Panc1 (cell line): ENCODE results near the gene HOXA7. TPM values are rescaled to one million over a fixed set of nuclear protein-coding genes. Genes with fewer than 3 reads are reported as not detected.

Experiments
- ATAC-seq: fragments of 200-7000 bp; cut with Tn5 transposase; 2 replicates; pipeline ENCODE4 v1.9.1; 2020; ENCODE audit warnings: mild to moderate bottlenecking, moderate library complexity
- BruUV-seq: library from RNA; stranded (reverse); fragments of 400-500 nt; replicated peaks from 2 replicates; lab custom pipeline; 2021; lab: Mats Ljungman, UMichigan
- CTCF ChIA-PET: fragments of 300-600 bp; sonication (Branson Sonifier 250); formaldehyde crosslinking; loops from one replicate; lab custom pipeline; 2022; ENCODE audit warnings: antibody characterized with exemption; lab: Charles Lee
- POLR2A ChIA-PET: fragments of 300-600 bp; sonication (Branson Sonifier 250); formaldehyde crosslinking; loops from one replicate; lab custom pipeline; 2022; ENCODE audit warnings: antibody characterized with exemption; lab: Charles Lee
- DNase-seq: peaks from one replicate; pipeline ENCODE4 v3.0.0-alpha.2; 2010; ENCODE audit warnings: low read depth, low spot score
- H3K27ac ChIP-seq: 2 replicates; pipeline ENCODE4 v1.5.1; 2011; ENCODE audit warnings: mild to moderate bottlenecking, low read length, inconsistent platforms
- H3K27me3 ChIP-seq: fragments of 200-500 bp; sonication (Bioruptor generic); 2 replicates; pipeline ENCODE4 v1.6.0; 2014; ENCODE audit warnings: low read length, inconsistent platforms; ENCODE audit not compliant: control insufficient read depth, insufficient read depth
- H3K36me3 ChIP-seq: fragments of 200-500 bp; sonication (Bioruptor generic); 2 replicates; pipeline ENCODE4 v1.5.1; 2014; ENCODE audit warnings: inconsistent platforms, mild to moderate bottlenecking, low read length, moderate library complexity; ENCODE audit not compliant: control insufficient read depth, insufficient read depth
- H3K4me1 ChIP-seq: 2 replicates; pipeline ENCODE4 v1.5.1; 2011; ENCODE audit warnings: inconsistent platforms, mild to moderate bottlenecking, low read length, moderate library complexity; ENCODE audit not compliant: control insufficient read depth, insufficient read depth
- H3K4me3 ChIP-seq, 2 experiments: 2 replicates each; pipeline ENCODE4 v1.5.1; 2011 to 2012; ENCODE audit warnings: low read depth in 2 of 2, low read length in 2 of 2, mild to moderate bottlenecking in 2 of 2, inconsistent platforms in 1 of 2, moderate library complexity in 1 of 2
- H3K9me3 ChIP-seq: fragments of 200-500 bp; sonication (Bioruptor generic); 2 replicates; pipeline ENCODE4 v1.5.1; 2014; ENCODE audit warnings: low read depth, mild to moderate bottlenecking, inconsistent platforms, low read length, moderate library complexity; ENCODE audit not compliant: control insufficient read depth, insufficient read depth
- POLR2AphosphoS5 ChIP-seq: IDR thresholded peaks from 2 replicates; pipeline ENCODE4 v1.6.1; 2012; ENCODE audit warnings: mild to moderate bottlenecking, low read depth, low read length, moderate library complexity
- SIN3A ChIP-seq: IDR thresholded peaks from 2 replicates; pipeline ENCODE4 v1.6.1; 2012; ENCODE audit warnings: low read depth, mild to moderate bottlenecking, low read length, moderate library complexity, borderline replicate concordance; ENCODE audit not compliant: insufficient read depth
- TCF7L2 ChIP-seq: IDR thresholded peaks from 2 replicates; pipeline ENCODE4 v1.6.1; 2011; ENCODE audit warnings: mild to moderate bottlenecking, low read depth, low read length, inconsistent platforms
- in situ Hi-C: cut with HindIII; loops from 2 replicates; pipeline ENCODE4 v1.10.0; 2016; ENCODE audit warnings: low sequenced_read_pairs, low pct_unique_long_range_greater_than_20kb
- intact Hi-C: fragments of 100-400 bp; cut with micrococcal nuclease; formaldehyde crosslinking; loops from one replicate; pipeline ENCODE4 v1.10.0; 2022; ENCODE audit not compliant: unreplicated experiment
- total RNA-seq: library from RNA; stranded (reverse); gene quantifications from one replicate; pipeline ENCODE4 v1.2.1, GENCODE V29; 2021; ENCODE audit not compliant: unreplicated experiment
- TF ChIP-seq, protein P1 (sequence below), 2 experiments: IDR thresholded peaks; 2 replicates each; pipeline ENCODE4 v1.6.1; 2011 to 2012; ENCODE audit warnings: low read depth in 2 of 2, control low read depth in 1 of 2, low read length in 1 of 2, mild to moderate bottlenecking in 1 of 2, moderate library complexity in 1 of 2; ENCODE audit not compliant: insufficient read depth in 1 of 2
- TF ChIP-seq, protein P2 (sequence below): fragments of 450-650 bp; IDR thresholded peaks from 2 replicates; pipeline ENCODE4 v1.5.1; 2017; ENCODE audit warnings: mild to moderate bottlenecking

The HOXA7 gene
- total RNA-seq, 1 experiment from 2014 or later, result not detected

DNA sequence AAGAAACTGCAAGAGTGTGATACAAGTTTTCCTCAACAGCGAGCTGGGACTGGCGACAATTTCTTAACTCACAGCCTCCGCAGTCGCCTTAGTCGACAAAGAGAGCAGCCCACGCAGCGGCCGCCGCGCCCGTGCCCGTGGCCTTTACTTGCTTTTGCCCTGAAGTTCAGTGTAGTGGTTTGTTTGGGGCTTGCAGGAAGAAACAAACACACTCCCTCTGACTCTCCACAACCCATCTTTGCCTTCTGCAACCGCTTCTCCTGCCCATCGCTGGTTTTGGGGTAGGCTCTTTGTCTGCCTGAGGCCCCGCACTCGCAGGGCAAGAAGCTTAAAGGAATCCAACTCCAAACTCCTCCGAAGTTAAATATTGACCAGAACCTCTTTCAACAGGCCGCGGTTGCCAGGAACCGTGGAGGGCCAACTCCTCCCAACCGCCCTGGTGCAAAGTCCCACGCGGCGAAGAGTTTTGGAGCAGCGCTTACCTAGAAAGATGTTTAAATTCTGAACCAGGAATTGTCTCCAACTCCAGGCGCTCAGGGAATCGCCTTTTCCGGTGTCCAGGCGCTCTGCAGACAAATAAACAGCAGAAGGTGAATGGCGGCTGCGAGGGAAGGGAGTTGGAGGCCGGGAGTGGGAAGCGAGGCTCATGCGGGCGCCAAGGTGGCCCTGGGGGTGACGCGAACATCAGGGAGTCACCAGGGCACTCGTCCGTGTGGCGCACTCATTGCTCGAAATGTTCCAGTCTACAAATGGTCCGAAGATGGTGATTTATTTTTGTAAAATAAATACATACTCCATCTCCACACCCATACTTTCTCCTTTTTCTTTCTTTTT, 34.2 kb downstream of the HOXA7 start:
- peak overlapping the region; percentile 99 for H3K27ac ChIP-seq
- BruUV-seq, result no TSS peak

DNA sequence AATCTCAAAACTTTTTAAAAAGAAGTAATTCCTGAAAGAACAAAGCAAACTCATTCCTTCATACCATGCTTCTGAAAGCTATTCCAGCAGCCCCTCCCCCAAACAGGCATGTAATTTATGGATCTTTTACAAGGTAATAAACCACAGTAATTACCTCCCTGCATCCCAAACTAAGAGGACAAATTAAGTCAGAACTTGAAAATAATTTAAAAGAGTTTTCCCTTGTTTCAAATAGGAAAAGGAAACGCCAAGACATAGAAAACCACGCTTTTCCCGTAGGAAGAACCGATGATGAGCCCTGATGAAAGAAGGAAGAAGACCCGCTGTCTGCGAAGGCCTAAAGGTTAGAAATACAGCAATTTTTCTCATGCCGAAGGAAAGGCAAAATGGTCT, 34.8 kb downstream of the HOXA7 start:
- Histone ChIP-seq H3K9me3 (no peaks in the 10 kb centered on the region), H3K4me3 (peak overlapping the region; percentile 51 to 67), H3K36me3 (no peaks in the 10 kb centered on the region), H3K27ac (peak overlapping the region; percentile 99), H3K4me1 (peaks cover 85% of the 10 kb centered on the region), H3K27me3 (no peaks in the 10 kb centered on the region)
- ChIA-PET POLR2A (interaction anchor here (0.6 kb wide), 2 partner anchors 264 to 443 kb away, joined by 3 to 14 read pairs; no protein-coding TSS in a partner anchor), CTCF (interaction anchor here (1.3 kb wide), 1 partner anchor 29 kb away, joined by 4 read pairs; no protein-coding TSS in a partner anchor)
- in situ Hi-C loops, result no loop called here
- TF ChIP-seq SIN3A (no peak), TCF7L2 (peak; percentile 50; the same call in 1 of the 2 replicates), POLR2AphosphoS5 (no peak)
- TF ChIP-seq, protein P1, sequence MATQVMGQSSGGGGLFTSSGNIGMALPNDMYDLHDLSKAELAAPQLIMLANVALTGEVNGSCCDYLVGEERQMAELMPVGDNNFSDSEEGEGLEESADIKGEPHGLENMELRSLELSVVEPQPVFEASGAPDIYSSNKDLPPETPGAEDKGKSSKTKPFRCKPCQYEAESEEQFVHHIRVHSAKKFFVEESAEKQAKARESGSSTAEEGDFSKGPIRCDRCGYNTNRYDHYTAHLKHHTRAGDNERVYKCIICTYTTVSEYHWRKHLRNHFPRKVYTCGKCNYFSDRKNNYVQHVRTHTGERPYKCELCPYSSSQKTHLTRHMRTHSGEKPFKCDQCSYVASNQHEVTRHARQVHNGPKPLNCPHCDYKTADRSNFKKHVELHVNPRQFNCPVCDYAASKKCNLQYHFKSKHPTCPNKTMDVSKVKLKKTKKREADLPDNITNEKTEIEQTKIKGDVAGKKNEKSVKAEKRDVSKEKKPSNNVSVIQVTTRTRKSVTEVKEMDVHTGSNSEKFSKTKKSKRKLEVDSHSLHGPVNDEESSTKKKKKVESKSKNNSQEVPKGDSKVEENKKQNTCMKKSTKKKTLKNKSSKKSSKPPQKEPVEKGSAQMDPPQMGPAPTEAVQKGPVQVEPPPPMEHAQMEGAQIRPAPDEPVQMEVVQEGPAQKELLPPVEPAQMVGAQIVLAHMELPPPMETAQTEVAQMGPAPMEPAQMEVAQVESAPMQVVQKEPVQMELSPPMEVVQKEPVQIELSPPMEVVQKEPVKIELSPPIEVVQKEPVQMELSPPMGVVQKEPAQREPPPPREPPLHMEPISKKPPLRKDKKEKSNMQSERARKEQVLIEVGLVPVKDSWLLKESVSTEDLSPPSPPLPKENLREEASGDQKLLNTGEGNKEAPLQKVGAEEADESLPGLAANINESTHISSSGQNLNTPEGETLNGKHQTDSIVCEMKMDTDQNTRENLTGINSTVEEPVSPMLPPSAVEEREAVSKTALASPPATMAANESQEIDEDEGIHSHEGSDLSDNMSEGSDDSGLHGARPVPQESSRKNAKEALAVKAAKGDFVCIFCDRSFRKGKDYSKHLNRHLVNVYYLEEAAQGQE (IDR thresholded peaks at IDR 0.05; ENCODE audit: insufficient read depth in 1 of 2, low read depth in 2 of 2, low read length in 1 of 2), result no peak
- BruUV-seq, result no TSS peak
- DNase-seq (no peak), ATAC-seq (no peak)
- intact Hi-C loops, result loop anchor here (1.0 kb wide), 1 partner anchor 7 kb away; no protein-coding TSS in a partner anchor

More for the DNA sequence above, 34.2 kb downstream of the HOXA7 start:
- Histone ChIP-seq H3K36me3 (no peaks in the 10 kb centered on the region), H3K4me1 (peaks cover 85% of the 10 kb centered on the region), H3K27me3 (no peaks in the 10 kb centered on the region), H3K9me3 (no peaks in the 10 kb centered on the region), H3K4me3 (peak overlapping the region; percentile 51 to 67)
- in situ Hi-C loops, result no loop called here
- ChIA-PET POLR2A (interaction anchor here (0.6 kb wide), 3 partner anchors 263 to 443 kb away, joined by 3 to 14 read pairs (median 3); no protein-coding TSS in a partner anchor), CTCF (no interaction called here)
- TF ChIP-seq, protein P2, sequence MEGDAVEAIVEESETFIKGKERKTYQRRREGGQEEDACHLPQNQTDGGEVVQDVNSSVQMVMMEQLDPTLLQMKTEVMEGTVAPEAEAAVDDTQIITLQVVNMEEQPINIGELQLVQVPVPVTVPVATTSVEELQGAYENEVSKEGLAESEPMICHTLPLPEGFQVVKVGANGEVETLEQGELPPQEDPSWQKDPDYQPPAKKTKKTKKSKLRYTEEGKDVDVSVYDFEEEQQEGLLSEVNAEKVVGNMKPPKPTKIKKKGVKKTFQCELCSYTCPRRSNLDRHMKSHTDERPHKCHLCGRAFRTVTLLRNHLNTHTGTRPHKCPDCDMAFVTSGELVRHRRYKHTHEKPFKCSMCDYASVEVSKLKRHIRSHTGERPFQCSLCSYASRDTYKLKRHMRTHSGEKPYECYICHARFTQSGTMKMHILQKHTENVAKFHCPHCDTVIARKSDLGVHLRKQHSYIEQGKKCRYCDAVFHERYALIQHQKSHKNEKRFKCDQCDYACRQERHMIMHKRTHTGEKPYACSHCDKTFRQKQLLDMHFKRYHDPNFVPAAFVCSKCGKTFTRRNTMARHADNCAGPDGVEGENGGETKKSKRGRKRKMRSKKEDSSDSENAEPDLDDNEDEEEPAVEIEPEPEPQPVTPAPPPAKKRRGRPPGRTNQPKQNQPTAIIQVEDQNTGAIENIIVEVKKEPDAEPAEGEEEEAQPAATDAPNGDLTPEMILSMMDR, result no peak
- TF ChIP-seq, protein P1 (IDR thresholded peaks at IDR 0.05; ENCODE audit: insufficient read depth in 1 of 2, low read depth in 2 of 2, low read length in 1 of 2), result no peak
- no peak; the same call in 1 of the 2 replicates for TF ChIP-seq POLR2AphosphoS5
- 0 out of 2 replicates have a peak, but pooled peaks have one; percentile 7 for TF ChIP-seq TCF7L2
- no peak for TF ChIP-seq SIN3A
- intact Hi-C loops, result loop anchor here (1.0 kb wide), 1 partner anchor 8 kb away; no protein-coding TSS in a partner anchor
- ATAC-seq (peak; percentile 46), DNase-seq (no peak)
